ENCODE measurements around the gene AHCYL2.

GRCh38 chr7:129327076-129327475 is 102.2 kb downstream of the AHCYL2 start:
- TF ChIP-seq CTCF (IDR thresholded peaks at IDR 0.05; ENCODE audit: low read length) (no peak), EZH2 (IDR thresholded peaks at IDR 0.05; ENCODE audit: borderline replicate concordance, low read length) (no peak)

All from OCI-LY1 (cell line).